Activated CD4-positive, CD25-positive, alpha-beta regulatory T cell treated with anti-CD3 and anti-CD28 coated beads, Interleukin-2, amount 50 U/mL, for 72 hours (primary cell): Measurements from ENCODE around the gene RPTOR.
"Not testable (repeated sequence)": the region's sequence is repeated elsewhere in the genome, so short reads cannot be mapped to it uniquely, and the experiment has no call there.

Source experiments
- DNase-seq: peaks from one replicate; pipeline ENCODE4 v3.0.0; 2021

RPTOR gene

DNA sequence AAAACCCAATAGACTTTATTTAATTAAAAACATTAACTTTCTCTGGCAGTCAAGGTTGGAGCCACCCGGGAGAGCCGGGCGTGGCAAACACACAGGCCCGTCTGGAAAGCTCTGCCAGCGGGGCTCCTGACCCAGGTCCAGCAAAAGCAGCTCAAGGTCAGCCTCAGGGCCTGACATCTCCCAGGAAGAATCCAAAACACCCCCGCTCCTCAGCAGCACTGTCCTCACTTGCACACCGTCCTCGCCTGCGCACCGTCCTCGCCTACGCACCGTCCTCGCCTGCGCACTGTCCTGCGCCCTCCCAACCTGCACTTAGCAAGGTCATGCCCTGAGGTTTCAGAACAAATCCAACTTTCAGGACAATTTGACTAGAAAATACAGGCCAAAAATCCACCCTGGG is 31.4 kb upstream of the RPTOR start:
- no peak for DNase-seq

DNA sequence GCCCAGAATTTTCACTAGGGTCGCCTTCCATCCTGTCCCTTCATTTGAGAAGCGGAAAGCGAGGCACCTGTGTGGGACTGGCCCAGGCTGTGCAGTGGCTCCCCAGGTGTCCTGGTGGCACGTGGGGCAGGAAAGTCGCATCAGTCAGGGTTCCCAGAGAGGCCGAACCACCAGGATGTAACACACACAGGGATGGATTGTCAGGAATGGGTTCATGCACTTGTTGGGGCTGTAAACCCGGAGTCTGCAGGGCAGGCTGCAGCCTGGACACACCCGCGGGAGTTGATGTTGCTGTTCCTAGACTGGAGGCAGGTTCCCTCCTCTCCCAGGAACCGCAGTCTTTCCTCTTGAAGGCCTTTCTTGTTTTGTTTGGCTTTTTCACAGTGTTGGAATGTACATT is 30.7 kb upstream of the RPTOR start:
- DNase-seq, result no peak

- no peak for DNase-seq
Measured at GRCh38 chr17:80516171-80516932, 28.3 kb upstream of the RPTOR start.

GRCh38 chr17:80517641-80518040 is 27.0 kb upstream of the RPTOR start:
- DNase-seq, result no peak

- DNase-seq, result no peak
Measured at GRCh38 chr17:80518392-80518791, 26.2 kb upstream of the RPTOR start.

- no peak for DNase-seq
Measured at GRCh38 chr17:80519091-80519781, 25.4 kb upstream of the RPTOR start.

GRCh38 chr17:80520810-80521455 is 23.7 kb upstream of the RPTOR start:
- DNase-seq, result no peak

DNA sequence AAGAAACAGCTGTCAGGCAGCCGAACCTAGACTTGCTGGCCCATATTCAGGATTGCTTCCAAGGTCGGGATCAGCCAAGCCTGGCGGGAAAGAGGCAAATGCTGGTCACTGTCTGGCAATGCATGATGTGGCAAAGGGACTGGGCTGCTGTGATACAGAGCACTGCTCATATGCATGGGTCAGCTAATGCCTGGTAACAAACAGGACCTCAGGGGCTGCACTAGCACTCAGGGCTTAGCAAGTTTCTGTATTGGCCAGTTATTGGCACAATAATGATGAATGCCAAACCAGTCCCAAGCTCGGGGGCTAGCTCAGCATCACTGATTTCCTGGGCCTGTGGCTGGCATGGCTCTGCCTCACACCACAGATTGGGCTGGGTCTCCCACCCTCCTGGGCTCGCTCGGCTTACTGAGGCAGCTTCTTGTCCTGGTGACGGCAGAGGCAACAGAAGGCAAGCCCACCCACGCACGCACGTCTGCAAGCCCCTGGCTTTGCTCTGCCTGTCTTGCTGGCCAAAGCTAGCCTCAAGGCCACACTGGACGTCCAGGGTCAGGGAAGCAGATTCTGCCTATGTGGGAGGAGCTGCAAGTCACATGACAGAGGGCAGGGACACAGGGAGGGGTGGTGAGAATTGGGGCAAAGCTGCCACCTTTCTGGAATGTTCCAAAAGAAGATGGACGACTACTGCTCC is 21.4 kb upstream of the RPTOR start:
- DNase-seq, result no peak

DNA sequence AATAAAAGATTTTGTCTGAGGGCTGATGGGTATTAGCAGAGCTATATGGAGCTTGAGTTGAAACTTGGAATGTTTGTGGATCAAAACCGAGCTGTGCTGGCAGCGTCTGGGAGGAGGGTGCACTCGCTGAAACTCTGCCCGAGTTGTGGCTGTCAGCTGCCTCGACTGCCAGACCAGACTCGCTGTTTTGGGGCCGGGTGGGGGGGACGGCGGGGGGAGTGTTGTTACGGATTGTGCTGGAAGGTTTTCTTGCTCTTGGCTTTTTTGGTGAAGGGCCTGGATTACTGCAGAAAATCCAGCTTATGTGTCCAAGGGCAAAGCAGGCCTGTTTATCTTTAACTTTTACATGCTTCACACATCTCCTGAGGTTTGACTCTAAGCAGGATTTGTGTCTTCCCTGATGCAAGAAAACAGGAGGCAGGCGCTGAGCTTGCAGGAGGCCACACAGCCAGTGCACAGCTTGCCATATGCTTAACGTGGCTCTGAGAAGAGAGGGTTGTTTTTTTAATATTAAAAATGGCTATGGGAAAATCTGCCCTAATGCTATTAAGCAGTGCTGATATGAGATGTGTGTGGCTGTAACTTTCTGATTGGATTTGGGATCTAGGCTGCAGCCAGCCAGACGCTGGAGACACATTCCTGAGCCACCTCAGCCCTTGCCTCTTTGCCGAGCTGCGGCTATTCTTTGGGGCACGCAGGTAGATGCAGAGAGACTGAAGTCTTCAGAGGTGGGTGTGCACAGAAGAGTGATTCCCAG is 20.5 kb upstream of the RPTOR start:
- no peak for DNase-seq

GRCh38 chr17:80526116-80526910 is 18.3 kb upstream of the RPTOR start:
- no peak for DNase-seq

DNA sequence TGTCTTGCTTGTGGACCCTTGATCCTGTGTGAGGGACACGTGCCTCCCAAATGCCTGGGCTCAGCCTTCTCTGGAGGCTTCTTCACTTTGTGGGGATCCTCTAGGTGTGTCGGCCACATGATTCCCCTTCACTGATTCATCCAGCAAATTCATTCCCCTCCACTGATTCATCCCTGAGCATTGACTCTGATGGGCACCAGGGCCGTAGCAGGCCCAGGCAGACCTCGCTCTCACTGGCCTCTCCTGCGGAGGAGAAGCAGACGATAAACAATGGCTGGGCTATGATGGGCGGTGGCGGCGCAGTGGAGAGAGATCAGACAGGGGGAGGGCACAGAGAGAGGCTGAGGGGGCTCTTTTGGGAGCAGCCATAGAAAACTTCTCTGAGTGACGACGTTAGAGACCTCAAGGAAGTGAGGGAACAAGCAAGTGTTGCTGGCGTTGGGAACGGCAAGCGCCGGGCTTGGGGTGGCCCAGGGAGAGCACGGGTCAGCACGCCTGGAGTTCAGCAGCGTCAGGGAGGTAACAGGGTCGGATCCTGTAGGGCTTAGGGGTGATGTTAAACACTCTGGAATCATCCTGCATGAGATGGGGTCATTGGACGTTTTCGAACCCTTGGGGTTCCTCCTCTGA is 17.5 kb upstream of the RPTOR start:
- DNase-seq, result no peak

DNA sequence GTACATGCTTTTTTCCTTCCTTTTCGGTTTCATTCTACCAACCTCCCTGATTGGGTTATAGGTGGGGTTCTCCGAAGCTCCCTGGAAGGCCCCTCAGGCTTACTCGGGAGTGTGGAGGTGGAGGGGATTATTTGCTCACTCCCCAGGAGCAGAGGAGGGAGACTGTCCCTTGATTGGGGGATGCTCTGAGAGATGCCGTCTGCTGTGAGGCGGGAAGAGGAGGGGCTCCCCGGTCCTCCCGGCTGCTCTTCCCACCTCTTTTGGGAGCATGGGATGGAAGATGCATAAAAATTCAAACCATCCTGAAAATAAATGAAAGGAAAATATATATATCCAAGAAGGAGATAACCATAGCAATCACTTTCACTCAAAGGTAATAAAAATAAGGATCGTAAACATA is 16.1 kb upstream of the RPTOR start:
- DNase-seq, result no peak

- no peak for DNase-seq
Measured at GRCh38 chr17:80529104-80529903, 15.3 kb upstream of the RPTOR start.

DNA sequence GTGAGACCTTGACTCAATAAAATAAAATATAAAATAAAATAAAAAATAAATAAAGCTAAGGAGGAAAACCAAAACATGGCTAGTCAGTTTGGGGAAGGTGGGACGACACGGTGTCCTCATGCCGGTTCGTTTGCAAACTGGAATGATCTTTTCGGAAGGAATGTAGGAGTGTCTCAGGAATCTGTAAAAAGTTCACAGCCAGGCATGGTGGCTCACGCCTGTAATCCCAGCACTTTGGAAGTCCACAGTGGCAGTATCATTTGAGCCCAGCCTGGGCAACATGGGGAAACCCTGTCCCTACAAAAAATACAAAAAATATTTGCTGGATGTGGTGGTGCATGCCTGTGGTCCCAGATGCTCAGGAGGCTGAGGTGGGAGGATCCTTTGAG is 14.7 kb upstream of the RPTOR start:
- DNase-seq, result no peak

- no peak for DNase-seq
Measured at GRCh38 chr17:80531400-80531799, 13.2 kb upstream of the RPTOR start.

DNA sequence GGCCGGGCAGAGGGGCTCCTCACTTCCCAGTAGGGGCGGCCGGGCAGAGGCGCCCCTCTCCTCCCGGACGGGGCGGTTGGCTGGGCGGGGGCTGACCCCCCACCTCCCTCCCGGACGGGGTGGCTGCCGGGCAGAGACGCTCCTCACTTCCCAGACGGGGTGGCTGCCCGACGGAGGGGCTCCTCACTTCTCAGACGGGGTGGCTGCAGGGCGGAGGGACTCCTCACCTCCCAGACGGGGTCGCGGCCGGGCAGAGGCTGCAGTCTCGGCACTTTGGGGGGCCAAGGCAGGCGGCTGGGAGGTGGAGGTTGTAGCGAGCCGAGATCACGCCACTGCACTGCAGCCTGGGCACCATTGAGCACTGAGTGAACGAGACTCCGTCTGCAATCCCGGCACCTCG is 7.3 kb upstream of the RPTOR start:
- not testable (repeated sequence) for DNase-seq

DNA sequence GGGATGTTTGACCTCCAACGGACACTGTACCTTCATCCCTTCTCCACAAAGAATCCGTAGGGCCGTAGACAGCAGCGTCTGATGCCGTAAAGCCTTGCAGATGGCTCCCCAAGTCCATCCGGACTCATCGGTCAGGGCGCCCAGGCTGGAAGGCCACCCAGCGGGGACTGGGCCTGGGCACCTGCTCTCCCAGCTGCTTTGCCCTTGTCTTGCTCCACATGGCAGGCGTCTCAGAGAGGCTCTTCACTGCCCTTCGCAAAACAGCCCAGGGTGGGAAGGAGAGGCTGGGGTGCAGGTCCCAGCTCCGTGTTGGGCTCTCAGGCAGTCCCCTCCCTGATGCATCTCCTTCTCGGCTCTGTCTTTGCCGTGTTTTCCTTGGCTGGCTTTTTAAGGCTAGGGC is 6.2 kb upstream of the RPTOR start:
- DNase-seq, result no peak

DNA sequence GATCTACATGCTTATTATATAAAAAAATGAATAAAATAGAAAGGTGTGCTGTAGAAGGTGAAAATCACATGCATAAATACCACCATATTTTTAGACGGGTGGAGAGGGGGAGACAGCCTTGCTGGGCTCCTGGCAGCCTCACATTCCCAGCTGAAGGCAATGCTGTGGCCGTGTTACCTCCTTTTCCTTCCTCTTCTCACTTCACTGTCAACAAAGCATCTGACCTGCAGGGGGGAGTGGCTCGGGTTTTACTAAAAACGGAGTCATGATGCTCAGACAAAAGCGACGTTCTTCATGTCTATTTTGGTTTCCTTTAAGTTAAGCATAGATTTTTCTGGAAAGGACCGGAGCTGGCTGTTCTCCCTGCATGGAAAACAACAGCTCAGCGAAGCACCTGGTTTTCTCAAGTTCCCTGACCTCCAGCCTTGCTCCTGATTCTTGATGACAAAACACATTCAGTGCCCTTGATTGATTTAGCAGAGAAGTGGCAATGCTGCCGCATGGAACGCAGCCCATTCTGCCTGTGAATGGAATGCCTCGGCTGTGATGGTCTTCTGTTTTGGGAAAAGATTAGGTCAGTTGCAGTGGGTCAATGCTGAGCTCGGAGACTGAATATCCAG is 5.5 kb upstream of the RPTOR start:
- no peak for DNase-seq

GRCh38 chr17:80545499-80545826 is 825 bp downstream of the RPTOR start:
- no peak for DNase-seq

GRCh38 chr17:80546267-80546666 is 1.6 kb downstream of the RPTOR start:
- DNase-seq, result no peak
